IMR-90 (cell line): Measurements from ENCODE around the gene NRAS. TPM values are rescaled to one million over a fixed set of nuclear protein-coding genes. Genes with fewer than 3 reads are reported as not detected.

ENCODE experiments used
- ATAC-seq: fragments of 200-7000 bp; cut with Tn5 transposase; 2 replicates; pipeline ENCODE4 v1.9.1; 2020; ENCODE audit warnings: low read depth, mild to moderate bottlenecking, moderate library complexity
- BruUV-seq: library from RNA; stranded (reverse); fragments of 400-500 nt; replicated peaks from 2 replicates; lab custom pipeline; 2021; lab: Mats Ljungman, UMichigan
- CTCF ChIA-PET: fragments of 300-600 bp; formaldehyde crosslinking; extraction: SDS; loops from one replicate; lab custom pipeline; 2021; ENCODE audit warnings: antibody characterized with exemption; lab: Yijun Ruan, JAX
- POLR2A ChIA-PET: fragments of 300-600 bp; sonication (Branson Sonifier 250); formaldehyde crosslinking; loops from one replicate; lab custom pipeline; 2022; ENCODE audit warnings: antibody characterized with exemption; ENCODE audit not compliant: unreplicated experiment; lab: Charles Lee
- DNase-seq: peaks from one replicate; pipeline ENCODE4 v3.0.0; 2013
- H2AFZ ChIP-seq: replicated peaks from 2 replicates; pipeline ENCODE3; 2013; ENCODE audit warnings: low read length, mild to moderate bottlenecking; ENCODE audit not compliant: poor library complexity
- H2AK5ac ChIP-seq: 2 replicates; pipeline ENCODE4 v1.6.1; 2013; ENCODE audit warnings: low read depth, low read length, inconsistent platforms
- H2AK9ac ChIP-seq: replicated peaks from 2 replicates; pipeline ENCODE3; 2013; ENCODE audit warnings: mild to moderate bottlenecking, low read depth, low read length, moderate library complexity; ENCODE audit not compliant: poor library complexity
- H2BK120ac ChIP-seq: 2 replicates; pipeline ENCODE4 v1.6.1; 2013; ENCODE audit warnings: low read depth, low read length, inconsistent platforms
- H2BK15ac ChIP-seq: 3 replicates; pipeline ENCODE4 v1.6.1; 2013; ENCODE audit warnings: low read depth, low read length, inconsistent platforms
- H2BK20ac ChIP-seq: 2 replicates; pipeline ENCODE4 v1.6.1; 2013; ENCODE audit warnings: low read depth, mild to moderate bottlenecking, inconsistent platforms, low read length, moderate library complexity
- H2BK5ac ChIP-seq: 2 replicates; pipeline ENCODE4 v1.6.1; 2013; ENCODE audit warnings: mild to moderate bottlenecking, low read depth, low read length, inconsistent platforms; ENCODE audit not compliant: poor library complexity, severe bottlenecking
- H3K14ac ChIP-seq: replicated peaks from 2 replicates; pipeline ENCODE4 v1.6.1; 2013; ENCODE audit warnings: low read depth, low read length, inconsistent platforms
- H3K18ac ChIP-seq: 2 replicates; pipeline ENCODE4 v1.6.1; 2013; ENCODE audit warnings: low read depth, low read length, control low read depth
- H3K23ac ChIP-seq: 2 replicates; pipeline ENCODE4 v1.6.1; 2013; ENCODE audit warnings: low read depth, low read length, inconsistent platforms
- H3K27ac ChIP-seq: 2 replicates; pipeline ENCODE4 v1.5.1; 2013; ENCODE audit warnings: mild to moderate bottlenecking, control low read depth, low read length; ENCODE audit not compliant: insufficient read depth
- H3K27me3 ChIP-seq: 2 replicates; pipeline ENCODE4 v1.6.1; 2013; ENCODE audit warnings: low read length; ENCODE audit not compliant: control insufficient read depth, insufficient read depth
- H3K36me3 ChIP-seq: 2 replicates; pipeline ENCODE4 v1.6.1; 2013; ENCODE audit warnings: low read length, mixed read lengths; ENCODE audit not compliant: control insufficient read depth, insufficient read depth
- H3K4ac ChIP-seq: 2 replicates; pipeline ENCODE4 v1.6.1; 2013; ENCODE audit warnings: low read depth, low read length, inconsistent platforms
- H3K4me1 ChIP-seq: 2 replicates; pipeline ENCODE4 v1.6.1; 2013; ENCODE audit warnings: low read length, mixed read lengths; ENCODE audit not compliant: control insufficient read depth, insufficient read depth
- H3K4me2 ChIP-seq: 2 replicates; pipeline ENCODE4 v1.6.1; 2013; ENCODE audit warnings: low read depth, mild to moderate bottlenecking, control low read depth, low read length, moderate library complexity
- H3K4me3 ChIP-seq: 2 replicates; pipeline ENCODE4 v1.5.1; 2013; ENCODE audit warnings: low read depth, mild to moderate bottlenecking, control low read depth, low read length, moderate library complexity; ENCODE audit not compliant: insufficient read depth
- H3K56ac ChIP-seq: 2 replicates; pipeline ENCODE4 v1.6.1; 2013; ENCODE audit warnings: low read length, inconsistent platforms; ENCODE audit not compliant: insufficient read depth; ENCODE audit errors: extremely low read depth
- H3K79me1 ChIP-seq, 2 experiments: 2 replicates each; pipeline ENCODE4 v1.6.1; 2013; ENCODE audit warnings: low read length in 2 of 2, inconsistent platforms in 1 of 2, low read depth in 1 of 2
- H3K9ac ChIP-seq: 2 replicates; pipeline ENCODE4 v1.6.1; 2013; ENCODE audit warnings: low read depth, low read length, control low read depth
- H3K9me1 ChIP-seq: 2 replicates; pipeline ENCODE4 v1.6.1; 2013; ENCODE audit warnings: low read length, inconsistent platforms; ENCODE audit not compliant: insufficient read depth
- H3K9me3 ChIP-seq: 2 replicates; pipeline ENCODE4 v1.6.1; 2013; ENCODE audit warnings: low read length; ENCODE audit not compliant: control insufficient read depth, insufficient read depth
- H4K20me1 ChIP-seq: 2 replicates; pipeline ENCODE4 v1.6.1; 2013; ENCODE audit warnings: low read length, inconsistent platforms; ENCODE audit not compliant: insufficient read depth
- H4K5ac ChIP-seq: 2 replicates; pipeline ENCODE4 v1.6.1; 2013; ENCODE audit warnings: mild to moderate bottlenecking, low read depth, low read length, control low read depth
- H4K8ac ChIP-seq, 2 experiments: 2 replicates each; pipeline ENCODE4 v1.6.1; 2013; ENCODE audit warnings: low read depth in 2 of 2, low read length in 2 of 2, control low read depth in 1 of 2, inconsistent platforms in 1 of 2
- H4K91ac ChIP-seq: 2 replicates; pipeline ENCODE4 v1.6.1; 2013; ENCODE audit warnings: low read depth, low read length, inconsistent platforms; ENCODE audit not compliant: insufficient read depth
- ELK1 ChIP-seq: fragments of 150-350 bp; IDR thresholded peaks from 2 replicates; pipeline ENCODE4 v1.6.1; 2016; ENCODE audit warnings: low read depth, mild to moderate bottlenecking, low read length, moderate library complexity, borderline replicate concordance
- FOS ChIP-seq: fragments of 150-350 bp; IDR thresholded peaks from 2 replicates; pipeline ENCODE4 v1.6.1; 2016; ENCODE audit warnings: low read depth, low read length
- MAZ ChIP-seq: IDR thresholded peaks from 2 replicates; pipeline ENCODE4 v1.6.1; 2012; ENCODE audit warnings: low read depth, mild to moderate bottlenecking, low read length, improper control_type of control experiment, moderate library complexity, borderline replicate concordance
- MXI1 ChIP-seq: IDR thresholded peaks from 2 replicates; pipeline ENCODE4 v1.6.1; 2012; ENCODE audit warnings: low read depth, mild to moderate bottlenecking, low read length, moderate library complexity, borderline replicate concordance
- NFE2L2 ChIP-seq: fragments of 150-350 bp; IDR thresholded peaks from 2 replicates; pipeline ENCODE4 v1.6.1; 2016; ENCODE audit warnings: low read depth, mild to moderate bottlenecking, low read length
- RAD21 ChIP-seq: IDR thresholded peaks from 2 replicates; pipeline ENCODE4 v1.6.1; 2012; ENCODE audit warnings: low read length, improper control_type of control experiment
- RCOR1 ChIP-seq: IDR thresholded peaks from 2 replicates; pipeline ENCODE4 v1.6.1; 2012; ENCODE audit warnings: mild to moderate bottlenecking, low read length, improper control_type of control experiment; ENCODE audit not compliant: insufficient replicate concordance
- SMC3 ChIP-seq: fragments of 150-350 bp; IDR thresholded peaks from 2 replicates; pipeline ENCODE4 v1.6.1; 2016; ENCODE audit warnings: low read depth, mild to moderate bottlenecking, antibody characterized with exemption, low read length, moderate library complexity
- WGBS, 2 experiments: methylation state at CpG; one replicate each; pipeline versions ENCODE4 v1.1.5 to v1.1.7; 2013; ENCODE audit warnings: missing lambda C conversion rate in 2 of 2; ENCODE audit not compliant: insufficient read length in 1 of 2; ENCODE audit errors: extremely low coverage in 2 of 2; 5-methylcytosine and 5-hydroxymethylcytosine counted together
- dilution Hi-C: fragments of 300-500 bp; cut with HindIII; formaldehyde crosslinking; loops from one replicate; pipeline ENCODE4 v1.14.3; 2018; ENCODE audit warnings: low sequenced_read_pairs; ENCODE audit not compliant: unreplicated experiment
- in situ Hi-C: fragments of 300-500 bp; cut with MboI; formaldehyde crosslinking; loops from 3 replicates; pipeline ENCODE4 v1.14.3; 2019; ENCODE audit warnings: low sequenced_read_pairs, inconsistent platforms, mixed read lengths
- intact Hi-C: fragments of 100-400 bp; cut with micrococcal nuclease; formaldehyde crosslinking; loops from 2 replicates; pipeline ENCODE4 v1.10.0; 2022
- polyA plus RNA-seq, 3 experiments: library from polyadenylated mRNA; depleted of rRNA; stranded (reverse); fragments of >200 nt; gene quantifications; 2 replicates each; pipeline ENCODE4 v1.2.3, GENCODE V29; 2012; ENCODE audit warnings: low replicate concordance in 1 of 3
- total RNA-seq: library from RNA; depleted of rRNA; stranded (reverse); fragments of >200 nt; gene quantifications from 2 replicates; pipeline ENCODE4 v1.2.3, GENCODE V29; 2012

Gene NRAS
- total and polyA plus RNA-seq, 2 of the 4 experiments (the other 2 are of a cell fraction) = 27.4 to 85.9 TPM

- H3K9me3 ChIP-seq = no peaks in the 10 kb centered on the region
- peak overlapping the region; percentile 96 for H3K4me2 ChIP-seq
- peak overlapping the region; percentile 97 for H2AK5ac ChIP-seq
- CTCF ChIA-PET = interaction anchor here (1.2 kb wide), 1 partner anchor 47 kb away, joined by 3 read pairs; no protein-coding TSS in a partner anchor
- H2AK9ac ChIP-seq = peak overlapping the region; percentile 96
- H2BK15ac ChIP-seq = 0 out of 3 replicates have a peak overlapping the region, but pooled peaks have one; percentile 19
- WGBS, 2 experiments = 40% methylated on average over 1 of the region's 4 CpGs; no CpG with 5 or more reads in 1 of the 2 experiments
- H3K79me1 ChIP-seq = peaks cover 27 to 31% of the 10 kb centered on the region in 2 experiments
- TF ChIP-seq NFE2L2 (no peak), ELK1 (no peak), RCOR1 (no peak), MXI1 (no peak), FOS (no peak), SMC3 (no peak), RAD21 (no peak), MAZ (no peak)
- H4K91ac ChIP-seq = peak overlapping the region; percentile 99
- H4K8ac ChIP-seq = peak overlapping the region; percentile 99 to 100
- POLR2A ChIA-PET = interaction anchor here (0.5 to 1.5 kb wide), 2 partner anchors 9 to 41 kb away, joined by 3 read pairs; no protein-coding TSS in a partner anchor
- in situ Hi-C loops (loop anchor here (25.0 kb wide), 1 partner anchor 754 kb away; no protein-coding TSS in a partner anchor), intact Hi-C loops (loop anchor here (1.0 to 5.0 kb wide), 4 partner anchors 42 to 737 kb away; partner anchors contain the start of genes BCAS2 and OLFML3), dilution Hi-C loops (no loop called here)
- peak overlapping the region; percentile 99 for H4K5ac ChIP-seq
- H3K23ac ChIP-seq = peak overlapping the region; percentile 97
- peaks cover 26% of the 10 kb centered on the region for H3K36me3 ChIP-seq
- no peak overlapping the region for H2BK20ac ChIP-seq
- ATAC-seq (peak; percentile 4; the same call in 1 of the 2 replicates), DNase-seq (no peak)
- H3K4me3 ChIP-seq = peak overlapping the region; percentile 86
- H3K18ac ChIP-seq = no peak overlapping the region
- H3K9me1 ChIP-seq = no peaks in the 10 kb centered on the region
- H3K4me1 ChIP-seq = no peaks in the 10 kb centered on the region
- peak overlapping the region; percentile 99 for H3K9ac ChIP-seq
- H2BK120ac ChIP-seq = peak overlapping the region; percentile 58; the same call in 1 of the 2 replicates
- H3K14ac ChIP-seq = peak overlapping the region; percentile 99
- H4K20me1 ChIP-seq = no peaks in the 10 kb centered on the region
- peak overlapping the region; percentile 96 for H3K27ac ChIP-seq
- peak overlapping the region; percentile 94 for H2BK5ac ChIP-seq
- BruUV-seq = no TSS peak
- peak overlapping the region; percentile 100 for H3K56ac ChIP-seq
- H3K4ac ChIP-seq = peak overlapping the region; percentile 98
- H2AFZ ChIP-seq = peak overlapping the region; percentile 63
- H3K27me3 ChIP-seq = no peaks in the 10 kb centered on the region
These were observed 643 bp downstream of the NRAS start for GRCh38 chr1:114715952-114716303.
